HEK293T (cell line): ENCODE data around the gene PCGF2.

Experiments
- CTCF ChIA-PET: fragments of 350-600 bp; formaldehyde crosslinking; extraction: SDS; loops from one replicate; lab custom pipeline; 2021; ENCODE audit warnings: antibody characterized with exemption, inconsistent platforms; lab: Yijun Ruan, JAX
- POLR2A ChIA-PET: fragments of 350-600 bp; formaldehyde crosslinking; extraction: SDS; loops from one replicate; lab custom pipeline; 2020; ENCODE audit warnings: antibody characterized with exemption, inconsistent platforms; lab: Yijun Ruan, JAX
- DNase-seq: peaks from one replicate; pipeline ENCODE4 v3.0.0; 2012; ENCODE audit warnings: mixed read lengths; ENCODE audit errors: extremely low spot score
- ARNT ChIP-seq: fragments of 450-650 bp; IDR thresholded peaks from 2 replicates; pipeline ENCODE4 v1.6.1; 2017; ENCODE audit warnings: mild to moderate bottlenecking
- BHLHE40 ChIP-seq: fragments of 450-650 bp; IDR thresholded peaks from 2 replicates; pipeline ENCODE4 v1.6.1; 2016; ENCODE audit warnings: mild to moderate bottlenecking, moderate library complexity, borderline replicate concordance
- CTBP1 ChIP-seq: fragments of 450-650 bp; IDR thresholded peaks from 2 replicates; pipeline ENCODE4 v1.6.1; 2016; ENCODE audit warnings: borderline replicate concordance
- ELF4 ChIP-seq: fragments of 450-650 bp; IDR thresholded peaks from 2 replicates; pipeline ENCODE4 v1.6.1; 2017; ENCODE audit warnings: antibody characterized with exemption
- FOXA1 ChIP-seq: fragments of 450-650 bp; IDR thresholded peaks from 2 replicates; pipeline ENCODE4 v1.6.1; 2016; ENCODE audit warnings: mild to moderate bottlenecking
- FOXK2 ChIP-seq: fragments of 450-650 bp; IDR thresholded peaks from 2 replicates; pipeline ENCODE4 v1.6.1; 2016; ENCODE audit warnings: mild to moderate bottlenecking
- FOXM1 ChIP-seq: fragments of 450-650 bp; IDR thresholded peaks from 2 replicates; pipeline ENCODE4 v1.6.1; 2017; ENCODE audit warnings: mild to moderate bottlenecking, borderline replicate concordance
- HDGF ChIP-seq: fragments of 450-650 bp; IDR thresholded peaks from 2 replicates; pipeline ENCODE4 v1.6.1; 2017; ENCODE audit warnings: antibody characterized with exemption, borderline replicate concordance
- L3MBTL2 ChIP-seq: fragments of 450-650 bp; conservative IDR thresholded peaks from 2 replicates; pipeline ENCODE4 v1.6.1; 2016; ENCODE audit warnings: mild to moderate bottlenecking
- LEF1 ChIP-seq: fragments of 450-650 bp; IDR thresholded peaks from 2 replicates; pipeline ENCODE4 v1.6.1; 2017; ENCODE audit warnings: mild to moderate bottlenecking, borderline replicate concordance
- NFRKB ChIP-seq: fragments of 450-650 bp; IDR thresholded peaks from 2 replicates; pipeline ENCODE4 v1.6.1; 2016; ENCODE audit warnings: mild to moderate bottlenecking, moderate library complexity
- PKNOX1 ChIP-seq: fragments of 450-650 bp; IDR thresholded peaks from 2 replicates; pipeline ENCODE4 v1.6.1; 2016
- SP1 ChIP-seq: fragments of 450-650 bp; IDR thresholded peaks from 2 replicates; pipeline ENCODE4 v1.6.1; 2017
- SUZ12 ChIP-seq: fragments of 450-650 bp; IDR thresholded peaks from 2 replicates; pipeline ENCODE4 v1.6.1; 2016; ENCODE audit warnings: mild to moderate bottlenecking
- TARDBP ChIP-seq: fragments of 450-650 bp; IDR thresholded peaks from 2 replicates; pipeline ENCODE4 v1.6.1; 2016
- ZNF384 ChIP-seq: fragments of 450-650 bp; IDR thresholded peaks from 2 replicates; pipeline ENCODE4 v1.6.1; 2016

PCGF2 gene

GRCh38 chr17:38748149-38748891 is at the start of gene PCGF2:
PCGF2 (minus strand) TSS chr17:38748336; CDS start chr17:38740402, 7,934 bp downstream.
- ChIA-PET POLR2A (interaction anchor here (0.9 to 1.7 kb wide), 3 partner anchors 20 to 113 kb away, joined by 3 to 5 read pairs (median 3); no protein-coding TSS in a partner anchor), CTCF (interaction anchor here (0.7 kb wide), 1 partner anchor 19 kb away, joined by 3 read pairs; no protein-coding TSS in a partner anchor)
- TF ChIP-seq L3MBTL2: no peak
- no peak for TF ChIP-seq BHLHE40
- no peak for TF ChIP-seq FOXA1
- no peak for TF ChIP-seq TARDBP
- no peak for TF ChIP-seq SP1
- TF ChIP-seq FOXK2: no peak
- TF ChIP-seq FOXM1: no peak
- no peak for TF ChIP-seq HDGF
- TF ChIP-seq ELF4: no peak
- TF ChIP-seq ARNT: no peak
- no peak for TF ChIP-seq LEF1
- TF ChIP-seq NFRKB: no peak
- TF ChIP-seq ZNF384: no peak
- TF ChIP-seq CTBP1: no peak
- TF ChIP-seq SUZ12: no peak
- TF ChIP-seq PKNOX1: no peak
- peak; percentile 70 for DNase-seq

- no peak for DNase-seq
- no peak for TF ChIP-seq FOXM1
- TF ChIP-seq ZNF384: no peak
- TF ChIP-seq NFRKB: no peak
- TF ChIP-seq FOXA1: no peak
- no peak for TF ChIP-seq ARNT
- no peak for TF ChIP-seq PKNOX1
- no peak for TF ChIP-seq FOXK2
- no peak for TF ChIP-seq BHLHE40
- TF ChIP-seq L3MBTL2: no peak
- no peak for TF ChIP-seq SP1
- no peak for TF ChIP-seq ELF4
- ChIA-PET CTCF (no interaction called here), POLR2A (interaction anchor here (2.1 kb wide), 1 partner anchor 46 kb away, joined by 8 read pairs; the partner anchor contains the start of gene PSMB3)
These were observed 49.7 kb upstream of the PCGF2 start for GRCh38 chr17:38797828-38798227.

- no peak for TF ChIP-seq CTBP1
- no peak for TF ChIP-seq HDGF
- TF ChIP-seq ARNT: no peak
- TF ChIP-seq PKNOX1: no peak
- no peak for TF ChIP-seq L3MBTL2
- TF ChIP-seq ELF4: no peak
- no peak for TF ChIP-seq FOXA1
- no peak for TF ChIP-seq TARDBP
- no peak for TF ChIP-seq NFRKB
- no peak for TF ChIP-seq SUZ12
- no peak for TF ChIP-seq BHLHE40
- no peak for TF ChIP-seq ZNF384
- no peak for TF ChIP-seq FOXK2
- no peak for TF ChIP-seq LEF1
- no peak for TF ChIP-seq SP1
- TF ChIP-seq FOXM1: no peak
- CTCF ChIA-PET: no interaction called here
- no peak for DNase-seq
- POLR2A ChIA-PET: interaction anchor here (2.1 kb wide), 1 partner anchor 45 kb away, joined by 8 read pairs; the partner anchor contains the start of gene PSMB3
These were observed 49.0 kb upstream of the PCGF2 start for GRCh38 chr17:38797158-38797490.

- POLR2A ChIA-PET: interaction anchor here (2.1 kb wide), 1 partner anchor 45 kb away, joined by 8 read pairs; the partner anchor contains the start of gene PSMB3
- CTCF ChIA-PET: no interaction called here
- DNase-seq: no peak
- no peak for TF ChIP-seq FOXM1
- no peak for TF ChIP-seq FOXK2
- no peak for TF ChIP-seq FOXA1
- TF ChIP-seq ELF4: no peak
- no peak for TF ChIP-seq TARDBP
- TF ChIP-seq SUZ12: no peak
- TF ChIP-seq L3MBTL2: no peak
- no peak for TF ChIP-seq HDGF
- TF ChIP-seq PKNOX1: no peak
- no peak for TF ChIP-seq LEF1
- TF ChIP-seq CTBP1: no peak
These were observed 48.5 kb upstream of the PCGF2 start for GRCh38 chr17:38796451-38797157.

GRCh38 chr17:38794221-38794620 is 46.1 kb upstream of the PCGF2 start:
- no peak for DNase-seq
- ChIA-PET CTCF (interaction anchor here (0.7 kb wide), 1 partner anchor 382 kb away, joined by 4 read pairs; no protein-coding TSS in a partner anchor), POLR2A (no interaction called here)
- no peak for TF ChIP-seq FOXM1
- TF ChIP-seq ZNF384: no peak
- TF ChIP-seq ELF4: no peak
- no peak for TF ChIP-seq LEF1
- TF ChIP-seq ARNT: no peak
- no peak for TF ChIP-seq L3MBTL2
